H9 (cell line): ENCODE measurements around the gene COX6B2. TPM values are rescaled to one million over a fixed set of nuclear protein-coding genes. Genes with fewer than 3 reads are reported as not detected.

Experiments
- DNase-seq: peaks from one replicate; pipeline ENCODE4 v3.0.0-alpha.2; 2017
- H2AFZ ChIP-seq: one replicate; pipeline ENCODE4 v1.6.1; 2013; ENCODE audit warnings: mild to moderate bottlenecking, low read length, control low read depth, moderate library complexity
- H2AK5ac ChIP-seq: 2 replicates; pipeline ENCODE4 v1.6.1; 2013; ENCODE audit warnings: low read length, control low read depth, mixed read lengths; ENCODE audit not compliant: insufficient read length
- H2BK120ac ChIP-seq: one replicate; pipeline ENCODE4 v1.6.1; 2013; ENCODE audit warnings: low read depth, mild to moderate bottlenecking, low read length, control low read depth, inconsistent platforms; ENCODE audit not compliant: poor library complexity, severe bottlenecking
- H2BK12ac ChIP-seq: 2 replicates; pipeline ENCODE4 v1.6.1; 2013; ENCODE audit warnings: low read length, control low read depth, mixed read lengths, low read depth; ENCODE audit not compliant: insufficient read length
- H2BK15ac ChIP-seq: 2 replicates; pipeline ENCODE4 v1.6.1; 2013; ENCODE audit warnings: low read depth, low read length, control low read depth
- H2BK20ac ChIP-seq: one replicate; pipeline ENCODE4 v1.6.1; 2013; ENCODE audit warnings: low read depth, mild to moderate bottlenecking, low read length, control low read depth, inconsistent platforms; ENCODE audit not compliant: poor library complexity, severe bottlenecking
- H2BK5ac ChIP-seq: 2 replicates; pipeline ENCODE4 v1.6.1; 2013; ENCODE audit warnings: low read length, control low read depth, mixed read lengths; ENCODE audit not compliant: insufficient read length
- H3K14ac ChIP-seq: 2 replicates; pipeline ENCODE4 v1.6.1; 2013; ENCODE audit warnings: low read length, control low read depth; ENCODE audit not compliant: insufficient read depth
- H3K18ac ChIP-seq: 2 replicates; pipeline ENCODE4 v1.6.1; 2013; ENCODE audit warnings: low read depth, mild to moderate bottlenecking, mixed read lengths, low read length, control low read depth; ENCODE audit not compliant: insufficient read length
- H3K23ac ChIP-seq: 2 replicates; pipeline ENCODE4 v1.6.1; 2013; ENCODE audit warnings: low read length, control low read depth, mixed read lengths, low read depth; ENCODE audit not compliant: insufficient read length
- H3K23me2 ChIP-seq: 2 replicates; pipeline ENCODE4 v1.6.1; 2013; ENCODE audit warnings: low read depth, mild to moderate bottlenecking, mixed read lengths, low read length, control low read depth; ENCODE audit not compliant: insufficient read length, poor library complexity, severe bottlenecking
- H3K27ac ChIP-seq: 2 replicates; pipeline ENCODE4 v1.5.1; 2013; ENCODE audit warnings: low read length, control low read depth, mixed read lengths, low read depth; ENCODE audit not compliant: insufficient read length
- H3K27me3 ChIP-seq: 2 replicates; pipeline ENCODE4 v1.6.1; 2013; ENCODE audit warnings: low read length, control low read depth, inconsistent platforms; ENCODE audit not compliant: insufficient read depth
- H3K4ac ChIP-seq: 2 replicates; pipeline ENCODE4 v1.6.1; 2013; ENCODE audit warnings: low read depth, mild to moderate bottlenecking, control low read depth, inconsistent platforms, low read length, moderate library complexity
- H3K4me1 ChIP-seq: 2 replicates; pipeline ENCODE4 v1.6.1; 2013; ENCODE audit warnings: low read length, control low read depth, inconsistent platforms; ENCODE audit not compliant: insufficient read depth
- H3K4me2 ChIP-seq: 2 replicates; pipeline ENCODE4 v1.6.1; 2013; ENCODE audit warnings: low read length, control low read depth, mixed read lengths; ENCODE audit not compliant: insufficient read length, insufficient read depth
- H3K56ac ChIP-seq: 2 replicates; pipeline ENCODE4 v1.6.1; 2013; ENCODE audit warnings: low read depth, mild to moderate bottlenecking, mixed read lengths, low read length, control low read depth; ENCODE audit not compliant: insufficient read length
- H3K79me1 ChIP-seq: 2 replicates; pipeline ENCODE4 v1.6.1; 2013; ENCODE audit warnings: low read depth, mild to moderate bottlenecking, moderate library complexity, low read length, control low read depth, inconsistent platforms; ENCODE audit not compliant: insufficient read depth, poor library complexity, severe bottlenecking
- H3K79me2 ChIP-seq: 2 replicates; pipeline ENCODE4 v1.6.1; 2013; ENCODE audit warnings: low read length, control low read depth, inconsistent platforms; ENCODE audit not compliant: insufficient read depth
- H3K9ac ChIP-seq: 2 replicates; pipeline ENCODE4 v1.6.1; 2013; ENCODE audit warnings: low read length, control low read depth, mixed read lengths; ENCODE audit not compliant: insufficient read length; ENCODE audit errors: extremely low read depth
- H3K9me3 ChIP-seq: one replicate; pipeline ENCODE4 v1.6.1; 2013; ENCODE audit warnings: low read depth, low read length, inconsistent platforms; ENCODE audit not compliant: control insufficient read depth
- H3T11ph ChIP-seq: one replicate; pipeline ENCODE4 v1.6.1; 2013; ENCODE audit warnings: mild to moderate bottlenecking, low read length, control low read depth, inconsistent platforms
- H4K20me1 ChIP-seq: one replicate; pipeline ENCODE4 v1.6.1; 2013; ENCODE audit not compliant: control insufficient read depth, insufficient read length, insufficient read depth
- H4K5ac ChIP-seq: 2 replicates; pipeline ENCODE4 v1.6.1; 2013; ENCODE audit warnings: low read depth, mild to moderate bottlenecking, mixed read lengths, low read length, control low read depth; ENCODE audit not compliant: insufficient read length
- H4K8ac ChIP-seq: replicated peaks from 2 replicates; pipeline ENCODE4 v1.6.1; 2013; ENCODE audit warnings: low read length, control low read depth, mixed read lengths, low read depth; ENCODE audit not compliant: insufficient read length
- H4K91ac ChIP-seq: 2 replicates; pipeline ENCODE4 v1.6.1; 2013; ENCODE audit warnings: low read depth, mild to moderate bottlenecking, moderate library complexity, mixed read lengths, low read length, control low read depth; ENCODE audit not compliant: insufficient read length
- H3K27ac Mint-ChIP-seq, 3 experiments: 2 replicates in 2 of 3; 3 replicates in 1 of 3; pipeline ENCODE4 v1.8.0; 2020 to 2021; ENCODE audit warnings: mixed read lengths in 3 of 3, mild to moderate bottlenecking in 1 of 3, moderate library complexity in 1 of 3
- H3K27me3 Mint-ChIP-seq: 2 replicates; pipeline ENCODE4 v1.8.0; 2021; ENCODE audit warnings: low read depth, mild to moderate bottlenecking, moderate library complexity, mixed read lengths
- H3K36me3 Mint-ChIP-seq, 3 experiments: 2 replicates in 2 of 3; 3 replicates in 1 of 3; pipeline ENCODE4 v1.8.0; 2020 to 2021; ENCODE audit warnings: low read depth in 3 of 3, mixed read lengths in 3 of 3; ENCODE audit not compliant: insufficient read depth in 1 of 3
- H3K4me1 Mint-ChIP-seq, 2 experiments: 2 replicates each; pipeline ENCODE4 v1.8.0; 2020; ENCODE audit warnings: mixed read lengths in 2 of 2
- H3K4me3 Mint-ChIP-seq, 2 experiments: 2 replicates in 1 of 2; 3 replicates in 1 of 2; pipeline ENCODE4 v1.8.0; 2020 to 2021; ENCODE audit warnings: mild to moderate bottlenecking in 2 of 2, mixed read lengths in 2 of 2, moderate library complexity in 1 of 2
- H3K9me3 Mint-ChIP-seq, 2 experiments: 2 replicates in 1 of 2; 3 replicates in 1 of 2; pipeline ENCODE4 v1.8.0; 2020; ENCODE audit warnings: mild to moderate bottlenecking in 2 of 2, mixed read lengths in 2 of 2, moderate library complexity in 1 of 2
- WGBS: extraction: QIAGEN DNeasy Blood & Tissue Kit; methylation state at CpG from one replicate; pipeline ENCODE4 v1.1.7; 2013; ENCODE audit warnings: missing lambda C conversion rate, low lambda C conversion rate, mixed read lengths; ENCODE audit not compliant: insufficient read length; ENCODE audit errors: extremely low coverage; 5-methylcytosine and 5-hydroxymethylcytosine counted together
- total RNA-seq: library from RNA; stranded (reverse); gene quantifications from 2 replicates; pipeline ENCODE4 v1.2.1, GENCODE V29; 2021
- TF ChIP-seq, protein P1 (sequence below): fragments of 200-600 bp; sonication (generic); conservative IDR thresholded peaks from 3 replicates; pipeline ENCODE4 v1.8.0; 2021; ENCODE audit warnings: antibody characterized with exemption, mild to moderate bottlenecking

The COX6B2 gene
- total RNA-seq, 1 experiment from 2014 or later: 4.0 TPM

DNA sequence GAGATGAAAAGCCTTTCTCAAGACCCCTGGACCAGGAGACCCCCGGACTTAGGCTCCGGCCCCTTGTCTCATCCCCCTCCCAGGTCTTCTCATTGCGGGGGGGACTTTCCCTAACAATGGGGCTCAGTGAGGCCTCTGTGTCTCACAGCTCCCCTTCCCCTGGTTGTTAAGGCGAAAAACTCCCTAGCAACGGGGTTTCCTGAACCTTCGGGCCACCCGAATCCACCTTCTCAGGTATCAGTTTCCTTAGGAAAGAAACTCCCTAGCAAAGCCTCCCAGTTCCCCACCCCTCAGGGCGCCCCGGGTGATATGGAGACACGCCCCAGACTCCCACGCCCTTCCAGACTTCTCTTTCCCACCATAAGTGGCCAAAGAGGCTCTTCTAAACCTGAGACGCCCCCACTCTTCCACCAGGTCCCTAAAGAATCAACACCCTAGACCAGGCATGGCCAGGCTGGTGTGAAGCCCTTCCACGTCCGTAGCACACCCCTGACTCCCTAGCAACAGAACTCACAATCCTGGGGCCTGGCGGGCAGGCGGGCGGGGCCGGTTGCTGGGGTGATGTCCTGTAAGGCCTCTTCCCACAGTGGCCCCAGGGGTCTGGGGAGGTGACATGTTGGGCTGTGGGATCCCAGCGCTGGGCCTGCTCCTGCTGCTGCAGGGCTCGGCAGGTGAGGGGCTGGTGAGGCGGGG lies 21.9 kb upstream of the COX6B2 start, which contains the start of gene TMEM190:
Gene TMEM190 (plus strand): TSS at position 586 of the 693 bp plus-strand sequence. CDS start 28 bp downstream, at position 614.
- no CpG with 5 or more reads among the region's 21 CpGs for WGBS
- Histone ChIP-seq H3K4me1 (no peaks in the 10 kb centered on the region; the same call in 1 of the 2 replicates), H3K4ac (no peak within 1 kb of the TSS), H2BK12ac (no peak within 1 kb of the TSS), H3K9me3 (no peaks in the 10 kb centered on the region), H4K8ac (no peak within 1 kb of the TSS), H3K27ac (no peak within 1 kb of the TSS), H3K23ac (no peak within 1 kb of the TSS), H2BK15ac (no peak within 1 kb of the TSS), H2BK120ac (no peak within 1 kb of the TSS), H3K79me2 (no peaks in the 10 kb centered on the region), H3K14ac (peak within 1 kb of the TSS; percentile 75), H3K23me2 (peaks cover 7% of the 10 kb centered on the region), H4K5ac (no peak within 1 kb of the TSS), H2BK5ac (no peak within 1 kb of the TSS), H3T11ph (no peak within 1 kb of the TSS), H3K4me2 (peak within 1 kb of the TSS; percentile 50), H2BK20ac (no peak within 1 kb of the TSS), H2AK5ac (no peak within 1 kb of the TSS), H2AFZ (no peak within 1 kb of the TSS), H3K27me3 (no peaks in the 10 kb centered on the region; the same call in 1 of the 2 replicates), H3K56ac (no peak within 1 kb of the TSS), H3K18ac (peak within 1 kb of the TSS; percentile 84), H4K91ac (no peak within 1 kb of the TSS), H3K79me1 (no peaks in the 10 kb centered on the region), H4K20me1 (no peaks in the 10 kb centered on the region), H3K9ac (no peak within 1 kb of the TSS)
- Mint-ChIP-seq H3K4me1 (peaks cover 38 to 54% of the 10 kb centered on the region in 2 experiments), H3K9me3 (no peaks in the 10 kb centered on the region), H3K4me3 (peak within 1 kb of the TSS; percentile 61 to 62), H3K27ac (peak within 1 kb of the TSS in 2 of 3 experiments; percentile 82 to 90; a peak in 4 of 7 replicates), H3K27me3 (peaks cover 69% of the 10 kb centered on the region), H3K36me3 (peaks cover 0 to 4% (median under 1%) of the 10 kb centered on the region in 3 experiments; a peak in 4 of 7 replicates)
- TF ChIP-seq, protein P1, sequence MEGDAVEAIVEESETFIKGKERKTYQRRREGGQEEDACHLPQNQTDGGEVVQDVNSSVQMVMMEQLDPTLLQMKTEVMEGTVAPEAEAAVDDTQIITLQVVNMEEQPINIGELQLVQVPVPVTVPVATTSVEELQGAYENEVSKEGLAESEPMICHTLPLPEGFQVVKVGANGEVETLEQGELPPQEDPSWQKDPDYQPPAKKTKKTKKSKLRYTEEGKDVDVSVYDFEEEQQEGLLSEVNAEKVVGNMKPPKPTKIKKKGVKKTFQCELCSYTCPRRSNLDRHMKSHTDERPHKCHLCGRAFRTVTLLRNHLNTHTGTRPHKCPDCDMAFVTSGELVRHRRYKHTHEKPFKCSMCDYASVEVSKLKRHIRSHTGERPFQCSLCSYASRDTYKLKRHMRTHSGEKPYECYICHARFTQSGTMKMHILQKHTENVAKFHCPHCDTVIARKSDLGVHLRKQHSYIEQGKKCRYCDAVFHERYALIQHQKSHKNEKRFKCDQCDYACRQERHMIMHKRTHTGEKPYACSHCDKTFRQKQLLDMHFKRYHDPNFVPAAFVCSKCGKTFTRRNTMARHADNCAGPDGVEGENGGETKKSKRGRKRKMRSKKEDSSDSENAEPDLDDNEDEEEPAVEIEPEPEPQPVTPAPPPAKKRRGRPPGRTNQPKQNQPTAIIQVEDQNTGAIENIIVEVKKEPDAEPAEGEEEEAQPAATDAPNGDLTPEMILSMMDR: no peak
- DNase-seq: peak; percentile 71
